ENCODE results near the gene MYBPH.

- no peak for TF ChIP-seq POLR2A (IDR thresholded peaks at IDR 0.05)
- no peak for TF ChIP-seq CTCF (IDR thresholded peaks at IDR 0.05)
- TF ChIP-seq POLR2AphosphoS5 (IDR thresholded peaks at IDR 0.05), result no peak
- TF ChIP-seq EP300 (IDR thresholded peaks at IDR 0.05), result no peak
These were observed 14.5 kb downstream of the MYBPH start for GRCh38 chr1:203161175-203161574.

Measured in sigmoid colon (tissue), 4 donors.